GM18870 (cell line): Measurements from ENCODE around the gene CFD.
"Not testable (repeated sequence)": the region's sequence is repeated elsewhere in the genome, so short reads cannot be mapped to it uniquely, and the experiment has no call there.

Source experiments
- ATAC-seq: cut with Tn5 transposase; IDR thresholded peaks from one replicate; pipeline ENCODE4 v1.9.1; 2021; ENCODE audit warnings: moderate library complexity; ENCODE audit not compliant: unreplicated experiment

Gene CFD

GRCh38 chr19:870963-871401, 11.5 kb downstream of the CFD start:
- ATAC-seq = no peak

- no peak for ATAC-seq
Observed at GRCh38 chr19:871446-872265, 12.2 kb downstream of the CFD start.

- ATAC-seq = no peak
Observed at GRCh38 chr19:872266-872951, 12.9 kb downstream of the CFD start.

DNA sequence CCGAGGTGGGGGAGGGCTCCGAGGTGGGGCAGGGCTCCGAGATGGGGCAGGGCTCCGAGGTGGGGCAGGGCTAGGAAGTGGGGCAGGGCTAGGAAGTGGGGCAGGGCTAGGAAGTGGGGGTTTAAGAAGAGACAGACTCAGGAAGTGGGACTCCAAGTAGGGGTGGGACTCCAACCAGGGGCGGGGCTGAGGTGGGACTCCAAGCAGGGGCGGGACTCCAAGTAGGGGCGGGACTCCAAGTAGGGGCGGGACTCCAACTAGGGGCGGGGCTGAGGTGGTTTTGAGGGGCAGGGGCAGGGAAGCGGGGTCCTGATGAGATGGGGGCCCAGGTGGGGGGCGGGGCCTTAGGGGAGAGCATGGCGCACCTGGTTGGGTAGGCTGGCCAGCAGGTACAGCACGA, 13.6 kb downstream of the CFD start:
- no peak for ATAC-seq

DNA sequence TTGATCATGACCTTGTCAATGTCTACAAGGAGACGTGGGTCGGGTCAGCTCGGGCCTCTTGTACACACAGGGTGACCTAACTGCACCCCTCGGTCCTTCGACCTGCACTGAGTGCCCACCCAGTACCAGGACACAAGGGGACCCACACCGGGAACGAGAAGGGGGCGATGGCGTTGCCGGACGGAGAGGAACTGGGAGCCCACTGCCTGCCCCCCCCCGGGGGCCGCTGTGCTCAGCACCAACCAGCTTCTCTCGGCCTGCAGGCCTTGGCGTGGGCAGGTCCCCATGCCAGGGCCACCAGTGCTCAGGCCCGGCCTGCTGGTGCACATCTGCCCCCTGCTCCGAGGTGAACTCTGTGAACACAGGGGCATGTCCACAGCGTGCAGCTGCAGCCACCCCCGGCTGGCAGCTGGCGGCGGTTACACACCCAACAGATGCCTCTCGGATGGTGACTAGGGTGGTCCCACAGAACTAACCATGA, 14.1 kb downstream of the CFD start:
- no peak for ATAC-seq

DNA sequence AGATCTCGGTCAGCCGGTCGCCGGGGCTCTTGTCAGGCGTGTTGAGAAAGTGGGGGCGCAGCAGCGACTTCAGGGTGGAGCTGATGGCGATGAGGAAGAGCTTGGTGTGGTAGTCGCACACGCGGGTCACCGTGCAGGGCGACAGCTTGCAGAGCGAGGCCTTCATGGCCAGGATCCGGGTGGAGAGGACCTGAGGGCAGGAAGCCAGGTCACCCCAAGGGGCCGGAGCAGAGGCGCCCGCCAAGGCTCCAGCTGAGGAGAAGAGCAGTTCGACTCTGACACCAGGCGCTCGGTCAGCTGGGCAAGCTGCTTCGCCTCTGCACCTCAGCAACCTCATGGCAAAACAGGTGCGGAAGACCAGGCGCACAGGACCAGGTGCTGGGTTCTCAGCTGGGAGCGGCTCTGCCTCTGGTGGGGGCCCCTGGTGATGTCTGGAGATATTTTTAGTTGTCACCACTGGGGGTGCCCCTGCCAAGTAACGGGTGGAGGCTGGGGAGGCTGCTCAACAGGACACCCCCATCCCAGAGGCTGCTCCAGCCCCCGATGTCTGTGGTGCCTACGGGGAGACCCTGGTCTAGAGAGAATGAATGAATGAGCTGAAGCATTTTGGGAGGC, 15.9 kb downstream of the CFD start:
- ATAC-seq = no peak

DNA sequence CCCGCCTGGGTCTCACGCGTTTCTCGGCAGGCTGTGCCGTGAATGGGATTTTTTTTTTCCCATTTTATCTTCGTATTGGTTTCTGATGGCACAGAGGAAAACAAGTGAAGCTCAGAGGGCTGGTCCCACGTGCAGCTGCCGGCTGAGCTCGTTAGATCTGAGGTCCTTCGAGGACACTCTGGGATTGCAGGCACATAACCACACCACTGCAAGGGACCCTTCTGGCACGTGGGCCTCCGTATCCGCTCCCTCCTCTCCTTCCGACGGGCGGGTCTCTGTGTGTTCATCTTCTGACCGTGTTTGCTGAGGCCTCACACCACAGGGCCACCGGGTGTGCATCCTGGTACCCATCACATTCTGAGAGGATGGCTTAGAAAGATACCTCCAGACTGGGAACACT, 16.6 kb downstream of the CFD start:
- no peak for ATAC-seq

GRCh38 chr19:876780-877314, 17.4 kb downstream of the CFD start:
- no peak for ATAC-seq

DNA sequence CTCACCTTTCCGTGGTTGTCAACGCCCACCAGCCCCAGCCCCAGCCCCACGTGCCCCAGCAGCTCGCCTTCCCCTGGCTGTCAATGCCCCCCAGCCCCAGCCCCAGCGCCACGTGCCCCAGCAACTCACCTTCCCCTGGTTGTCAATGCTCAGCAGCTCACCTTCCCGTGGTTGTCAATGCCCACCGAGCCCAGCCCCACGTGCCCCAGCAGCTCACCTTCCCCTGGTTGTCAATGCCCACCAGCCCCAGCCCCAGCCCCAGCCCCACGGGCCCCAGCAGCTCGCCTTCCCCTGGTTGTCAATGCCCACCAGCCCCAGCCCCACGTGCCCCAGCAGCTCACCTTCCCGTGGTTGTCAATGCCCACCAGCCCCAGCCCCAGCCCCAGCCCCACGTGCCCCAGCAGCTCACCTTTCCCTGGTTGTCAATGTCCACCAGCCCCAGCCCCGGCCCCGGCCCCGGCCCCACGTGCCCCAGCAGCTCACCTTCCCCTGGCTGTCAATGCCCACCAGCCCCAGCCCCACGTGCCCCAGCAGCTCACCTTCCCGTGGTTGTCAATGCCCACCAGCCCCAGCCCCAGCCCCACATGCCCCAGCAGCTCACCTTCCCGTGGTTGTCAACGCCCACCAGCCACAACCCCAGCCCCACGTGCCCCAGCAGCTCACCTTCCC, 18.7 kb downstream of the CFD start:
- ATAC-seq = not testable (repeated sequence)

GRCh38 chr19:878751-879561, 19.5 kb downstream of the CFD start:
- not testable (repeated sequence) for ATAC-seq

- ATAC-seq = no peak
Observed at GRCh38 chr19:879711-880438, 20.4 kb downstream of the CFD start.

- ATAC-seq = no peak
Observed at GRCh38 chr19:881385-882071, 22.1 kb downstream of the CFD start.

DNA sequence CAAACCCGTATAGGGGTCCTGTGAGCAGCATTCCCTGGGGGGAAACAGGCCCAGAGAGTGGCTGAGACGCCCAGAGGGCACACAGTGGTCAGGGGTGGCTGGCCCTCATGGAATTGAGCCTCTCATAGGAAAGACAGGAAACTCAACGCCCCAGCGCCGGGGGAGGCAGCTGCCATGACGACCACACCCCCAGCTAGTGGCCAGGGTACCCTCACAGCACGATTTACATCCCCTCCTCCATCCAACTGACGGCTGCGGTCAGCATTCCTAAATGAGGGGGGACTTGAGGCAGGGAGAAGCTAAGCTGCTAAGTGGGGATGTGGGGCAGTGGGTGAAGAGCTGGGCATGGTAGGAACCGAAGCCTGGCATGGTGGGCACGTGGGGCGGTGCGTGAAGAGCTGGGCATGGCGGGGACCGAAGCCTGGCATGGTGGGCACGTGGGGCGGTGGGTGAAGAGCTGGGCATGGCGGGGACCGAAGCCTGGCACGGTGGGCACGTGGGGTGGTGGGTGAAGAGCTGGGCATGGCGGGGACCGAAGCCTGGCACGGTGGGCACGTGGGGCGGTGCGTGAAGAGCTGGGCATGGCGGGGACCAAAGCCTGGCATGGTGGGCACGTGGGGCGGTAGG, 23.5 kb downstream of the CFD start:
- no peak for ATAC-seq

- ATAC-seq = no peak
Observed at GRCh38 chr19:883661-884211, 24.3 kb downstream of the CFD start.

- ATAC-seq = no peak
Observed at GRCh38 chr19:884420-885211, 25.2 kb downstream of the CFD start.

DNA sequence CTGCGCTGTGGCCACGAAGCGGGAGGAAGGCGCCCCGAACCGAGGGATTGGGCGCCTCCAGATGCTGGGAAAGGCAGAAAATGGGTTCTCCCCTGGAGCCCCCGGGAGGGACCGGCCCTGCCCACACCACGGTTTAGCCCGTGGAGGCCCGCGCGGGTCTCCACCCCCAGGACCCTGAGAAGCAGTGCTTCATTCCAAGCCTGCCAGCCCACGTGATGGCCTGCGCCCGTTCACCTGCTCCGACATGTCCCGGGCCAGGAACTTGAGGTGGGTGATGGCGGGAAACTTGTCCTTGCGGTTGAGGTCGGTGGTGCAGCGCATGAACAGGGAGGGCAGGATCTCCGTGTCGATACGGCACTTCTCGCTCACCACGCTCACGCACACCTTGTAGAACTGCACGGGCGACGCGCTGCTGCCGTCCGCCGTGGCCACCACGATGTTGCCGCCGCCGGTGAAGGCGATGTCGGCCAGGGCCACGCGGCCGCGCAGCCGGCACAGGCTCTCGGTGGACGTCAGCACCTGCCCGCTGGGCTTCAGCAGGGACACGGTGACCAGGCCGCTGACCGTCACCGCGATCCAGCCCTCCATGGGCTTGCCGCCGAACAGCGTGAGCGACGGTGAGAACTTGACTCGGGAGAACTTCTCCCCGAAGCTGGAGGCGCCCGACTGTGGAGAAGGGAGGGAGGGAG, 26.2 kb downstream of the CFD start:
- ATAC-seq = no peak

DNA sequence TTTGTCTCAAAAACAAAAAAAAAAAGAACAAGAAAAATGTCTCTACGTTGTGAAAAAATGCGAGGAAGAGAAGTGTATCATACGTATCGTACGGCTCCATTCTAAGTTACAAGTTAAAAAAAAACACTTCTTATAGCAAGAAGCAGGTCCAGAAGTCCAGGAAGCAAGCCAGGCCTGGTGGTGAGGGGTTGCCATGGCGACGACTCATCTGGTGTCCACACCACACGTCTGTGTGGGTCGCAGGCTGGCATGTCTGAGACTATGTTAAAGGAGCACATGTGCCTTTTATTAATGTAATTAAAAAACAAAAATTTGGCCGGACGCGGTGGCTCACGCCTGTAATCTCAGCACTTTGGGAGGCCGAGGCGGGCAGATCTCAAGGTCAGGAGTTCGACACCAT, 27.6 kb downstream of the CFD start:
- no peak for ATAC-seq
